ENCODE results near the gene LSP1. TPM values are rescaled to one million over a fixed set of nuclear protein-coding genes. Genes with fewer than 3 reads are reported as not detected.

The LSP1 gene
- total RNA-seq, 2 experiments from 2014 or later, result 232 to 303 TPM

DNA sequence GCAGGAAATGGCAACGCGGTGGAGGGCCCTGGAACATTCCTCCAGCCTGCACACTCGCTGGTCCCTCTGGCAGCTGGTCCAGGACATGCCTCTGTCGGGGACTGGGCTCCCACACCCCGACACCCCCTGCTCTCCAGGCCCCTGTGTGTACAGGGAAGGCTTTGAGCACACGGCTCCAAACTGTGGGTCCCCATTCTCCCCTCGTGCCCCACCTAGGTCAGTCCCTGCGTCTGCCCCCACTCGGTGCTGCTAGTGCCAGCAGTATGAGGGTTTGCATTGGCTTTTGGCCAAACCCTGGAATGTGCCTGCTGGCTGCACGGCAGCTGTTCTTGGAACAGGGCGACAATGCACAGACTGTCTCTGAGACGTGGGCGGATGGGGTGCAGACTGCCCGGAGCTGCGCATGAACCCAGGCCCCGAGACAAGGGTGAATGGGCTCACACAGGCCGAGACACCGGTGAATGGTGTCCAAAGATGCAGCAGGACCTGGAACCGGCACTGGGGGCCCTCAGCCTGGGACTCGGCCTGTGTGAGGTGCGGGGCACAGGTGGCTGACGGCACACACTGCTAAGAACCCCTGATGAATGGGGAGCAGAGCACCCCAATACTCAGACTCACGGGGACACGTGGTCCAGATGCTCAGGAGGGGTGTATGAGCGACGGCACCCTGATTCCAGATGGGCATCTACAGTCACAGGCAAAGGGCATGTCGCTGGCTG is 25.6 kb upstream of the LSP1 start:
- H3K79me2 ChIP-seq (ENCODE audit: insufficient read depth, low read depth, low read length), result no peaks in the 10 kb centered on the region
- no peak overlapping the region for H3K4me3 ChIP-seq (ENCODE audit: low read depth, low read length, poor library complexity, severe bottlenecking)
- H3K9me2 ChIP-seq (ENCODE audit: insufficient read depth, low read length), result no peaks in the 10 kb centered on the region
- POLR2A ChIA-PET, result interaction anchor here (0.7 kb wide), 1 partner anchor 35 kb away, joined by 4 read pairs; no protein-coding TSS in a partner anchor
- H3K9me3 ChIP-seq (ENCODE audit: low read length), result no peaks in the 10 kb centered on the region
- TF ChIP-seq, protein P1, sequence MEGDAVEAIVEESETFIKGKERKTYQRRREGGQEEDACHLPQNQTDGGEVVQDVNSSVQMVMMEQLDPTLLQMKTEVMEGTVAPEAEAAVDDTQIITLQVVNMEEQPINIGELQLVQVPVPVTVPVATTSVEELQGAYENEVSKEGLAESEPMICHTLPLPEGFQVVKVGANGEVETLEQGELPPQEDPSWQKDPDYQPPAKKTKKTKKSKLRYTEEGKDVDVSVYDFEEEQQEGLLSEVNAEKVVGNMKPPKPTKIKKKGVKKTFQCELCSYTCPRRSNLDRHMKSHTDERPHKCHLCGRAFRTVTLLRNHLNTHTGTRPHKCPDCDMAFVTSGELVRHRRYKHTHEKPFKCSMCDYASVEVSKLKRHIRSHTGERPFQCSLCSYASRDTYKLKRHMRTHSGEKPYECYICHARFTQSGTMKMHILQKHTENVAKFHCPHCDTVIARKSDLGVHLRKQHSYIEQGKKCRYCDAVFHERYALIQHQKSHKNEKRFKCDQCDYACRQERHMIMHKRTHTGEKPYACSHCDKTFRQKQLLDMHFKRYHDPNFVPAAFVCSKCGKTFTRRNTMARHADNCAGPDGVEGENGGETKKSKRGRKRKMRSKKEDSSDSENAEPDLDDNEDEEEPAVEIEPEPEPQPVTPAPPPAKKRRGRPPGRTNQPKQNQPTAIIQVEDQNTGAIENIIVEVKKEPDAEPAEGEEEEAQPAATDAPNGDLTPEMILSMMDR (conservative IDR thresholded peaks at IDR 0.05; ENCODE audit: low read length), result no peak
- TF ChIP-seq EZH2phosphoT487 (IDR thresholded peaks at IDR 0.05; ENCODE audit: borderline replicate concordance, low read depth, low read length), result no peak
- intact Hi-C loops (cut with micrococcal nuclease; ENCODE audit: unreplicated experiment), result no loop called here
- no peaks in the 10 kb centered on the region for H4K20me1 ChIP-seq (ENCODE audit: insufficient read depth, low read length)
- no TSS peak for BruUV-seq (replicated peaks)
- no peak overlapping the region for H2AFZ ChIP-seq (ENCODE audit: low read length)
- no peak for DNase-seq (ENCODE audit: low spot score)
- CTCF ChIA-PET (ENCODE audit: unreplicated experiment), result interaction anchor here (0.6 kb wide), 1 partner anchor 129 kb away, joined by 3 read pairs; no protein-coding TSS in a partner anchor
- H3K27ac ChIP-seq (ENCODE audit: low read depth, low read length, poor library complexity, severe bottlenecking), result no peak overlapping the region
- H3K4me1 ChIP-seq (ENCODE audit: insufficient read depth, low read length, poor library complexity, severe bottlenecking), result no peaks in the 10 kb centered on the region
- H3K36me3 ChIP-seq (ENCODE audit: insufficient read depth, low read length), result no peaks in the 10 kb centered on the region
- H3K4me2 ChIP-seq (ENCODE audit: low read length), result no peak overlapping the region

DNA sequence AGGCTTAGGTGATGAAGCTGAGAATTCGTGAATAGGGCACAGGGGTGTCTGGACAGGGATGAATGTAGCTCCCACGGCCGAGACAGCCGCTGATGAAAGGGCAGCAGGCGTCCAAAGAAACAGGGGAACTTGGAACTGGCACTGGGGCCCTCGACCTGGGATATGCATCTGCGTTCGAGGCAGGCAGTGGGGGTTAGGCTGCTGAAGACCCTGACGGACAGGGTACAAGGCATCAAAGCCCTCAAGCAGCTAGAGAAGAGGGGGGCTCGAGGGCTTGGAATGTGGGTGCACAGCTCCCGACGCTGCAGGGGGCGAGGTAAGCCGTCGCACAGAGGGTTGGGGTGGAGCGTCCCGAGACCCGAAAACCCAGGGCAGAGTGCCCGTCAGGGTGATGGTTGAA is 25.0 kb upstream of the LSP1 start:
- no peak for DNase-seq (ENCODE audit: low spot score)
- Histone ChIP-seq H3K4me1 (ENCODE audit: insufficient read depth, low read length, poor library complexity, severe bottlenecking) (no peaks in the 10 kb centered on the region), H4K20me1 (ENCODE audit: insufficient read depth, low read length) (no peaks in the 10 kb centered on the region), H3K36me3 (ENCODE audit: insufficient read depth, low read length) (no peaks in the 10 kb centered on the region), H2AFZ (ENCODE audit: low read length) (no peak overlapping the region), H3K27ac (ENCODE audit: low read depth, low read length, poor library complexity, severe bottlenecking) (no peak overlapping the region), H3K9me3 (ENCODE audit: low read length) (no peaks in the 10 kb centered on the region), H3K9me2 (ENCODE audit: insufficient read depth, low read length) (no peaks in the 10 kb centered on the region), H3K4me2 (ENCODE audit: low read length) (no peak overlapping the region), H3K4me3 (ENCODE audit: low read depth, low read length, poor library complexity, severe bottlenecking) (no peak overlapping the region), H3K79me2 (ENCODE audit: insufficient read depth, low read depth, low read length) (no peaks in the 10 kb centered on the region)
- BruUV-seq (replicated peaks), result no TSS peak
- ChIA-PET CTCF (ENCODE audit: unreplicated experiment) (interaction anchor here (0.6 kb wide), 1 partner anchor 128 kb away, joined by 3 read pairs; no protein-coding TSS in a partner anchor), POLR2A (no interaction called here)
- TF ChIP-seq, protein P1 (conservative IDR thresholded peaks at IDR 0.05; ENCODE audit: low read length), result no peak
- no peak for TF ChIP-seq EZH2phosphoT487 (IDR thresholded peaks at IDR 0.05; ENCODE audit: borderline replicate concordance, low read depth, low read length)
- intact Hi-C loops (cut with micrococcal nuclease; ENCODE audit: unreplicated experiment), result no loop called here

DNA sequence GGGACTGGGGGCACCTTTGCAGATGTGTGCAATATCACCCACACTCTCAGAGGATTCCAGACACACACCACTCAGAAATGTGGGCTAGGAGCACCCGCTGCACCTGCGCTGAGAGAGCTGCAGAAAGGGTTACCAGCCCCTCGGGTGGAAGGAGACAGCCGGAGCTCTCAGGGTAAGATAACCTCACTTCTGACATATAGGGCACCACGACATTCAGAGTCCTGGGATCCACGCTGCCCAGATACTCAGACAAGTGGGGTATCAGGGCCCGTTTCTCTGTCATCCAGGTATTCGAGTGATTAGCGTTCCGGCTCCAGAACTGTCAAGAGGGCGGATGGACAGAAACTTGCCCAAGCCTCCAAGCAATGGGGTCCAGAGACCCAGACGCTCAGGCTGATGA is 24.3 kb upstream of the LSP1 start:
- no peak overlapping the region for H3K4me2 ChIP-seq (ENCODE audit: low read length)
- TF ChIP-seq, protein P1 (conservative IDR thresholded peaks at IDR 0.05; ENCODE audit: low read length), result no peak
- no peak for TF ChIP-seq EZH2phosphoT487 (IDR thresholded peaks at IDR 0.05; ENCODE audit: borderline replicate concordance, low read depth, low read length)
- CTCF ChIA-PET (ENCODE audit: unreplicated experiment), result interaction anchor here (0.6 kb wide), 1 partner anchor 176 kb away, joined by 3 read pairs; no protein-coding TSS in a partner anchor

More for the DNA sequence above, 24.3 kb upstream of the LSP1 start:
- Histone ChIP-seq H3K4me1 (ENCODE audit: insufficient read depth, low read length, poor library complexity, severe bottlenecking) (no peaks in the 10 kb centered on the region), H3K9me3 (ENCODE audit: low read length) (no peaks in the 10 kb centered on the region), H3K9me2 (ENCODE audit: insufficient read depth, low read length) (no peaks in the 10 kb centered on the region), H3K27ac (ENCODE audit: low read depth, low read length, poor library complexity, severe bottlenecking) (no peak overlapping the region), H3K4me3 (ENCODE audit: low read depth, low read length, poor library complexity, severe bottlenecking) (no peak overlapping the region), H2AFZ (ENCODE audit: low read length) (no peak overlapping the region), H4K20me1 (ENCODE audit: insufficient read depth, low read length) (no peaks in the 10 kb centered on the region), H3K79me2 (ENCODE audit: insufficient read depth, low read depth, low read length) (no peaks in the 10 kb centered on the region), H3K36me3 (ENCODE audit: insufficient read depth, low read length) (no peaks in the 10 kb centered on the region)
- BruUV-seq (replicated peaks), result no TSS peak
- no peak for DNase-seq (ENCODE audit: low spot score)
- POLR2A ChIA-PET, result no interaction called here
- intact Hi-C loops (cut with micrococcal nuclease; ENCODE audit: unreplicated experiment), result no loop called here
